Hepatocyte (in vitro differentiated cells): ENCODE measurements around the gene ARAP1.

ENCODE experiments used
- EZH2phosphoT487 ChIP-seq: fragments of 200-600 bp; sonication (generic); IDR thresholded peaks from one replicate; pipeline ENCODE4 v1.6.1; 2018; ENCODE audit warnings: antibody characterized with exemption, mild to moderate bottlenecking, low read depth, moderate library complexity; ENCODE audit not compliant: unreplicated experiment, severe bottlenecking
- TF ChIP-seq, protein P1 (sequence below): fragments of 200-600 bp; sonication (generic); IDR thresholded peaks from 2 replicates; pipeline ENCODE4 v1.5.1; 2016; ENCODE audit warnings: antibody characterized with exemption, mild to moderate bottlenecking; ENCODE audit not compliant: poor library complexity

DNA sequence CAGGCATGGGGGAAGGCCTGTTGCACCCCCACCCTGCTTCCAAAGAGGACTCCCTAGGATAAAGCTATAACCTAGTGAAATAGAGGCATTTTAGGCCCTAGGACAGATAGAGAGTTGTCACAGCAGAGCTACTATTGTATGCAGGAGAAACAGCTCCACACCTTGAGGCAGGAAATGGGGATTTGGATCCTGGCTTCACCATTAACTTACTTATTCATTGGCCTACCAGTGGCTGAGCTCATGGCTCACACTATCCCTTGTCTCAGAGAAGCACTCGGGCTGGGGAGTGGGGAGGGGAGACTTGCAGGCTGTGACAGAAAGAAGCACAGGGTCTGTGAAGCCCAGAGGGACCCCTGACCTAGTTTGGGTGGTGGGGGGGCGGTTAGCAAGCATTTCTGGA lies 77.0 kb downstream of the ARAP1 start:
- TF ChIP-seq, protein P1, sequence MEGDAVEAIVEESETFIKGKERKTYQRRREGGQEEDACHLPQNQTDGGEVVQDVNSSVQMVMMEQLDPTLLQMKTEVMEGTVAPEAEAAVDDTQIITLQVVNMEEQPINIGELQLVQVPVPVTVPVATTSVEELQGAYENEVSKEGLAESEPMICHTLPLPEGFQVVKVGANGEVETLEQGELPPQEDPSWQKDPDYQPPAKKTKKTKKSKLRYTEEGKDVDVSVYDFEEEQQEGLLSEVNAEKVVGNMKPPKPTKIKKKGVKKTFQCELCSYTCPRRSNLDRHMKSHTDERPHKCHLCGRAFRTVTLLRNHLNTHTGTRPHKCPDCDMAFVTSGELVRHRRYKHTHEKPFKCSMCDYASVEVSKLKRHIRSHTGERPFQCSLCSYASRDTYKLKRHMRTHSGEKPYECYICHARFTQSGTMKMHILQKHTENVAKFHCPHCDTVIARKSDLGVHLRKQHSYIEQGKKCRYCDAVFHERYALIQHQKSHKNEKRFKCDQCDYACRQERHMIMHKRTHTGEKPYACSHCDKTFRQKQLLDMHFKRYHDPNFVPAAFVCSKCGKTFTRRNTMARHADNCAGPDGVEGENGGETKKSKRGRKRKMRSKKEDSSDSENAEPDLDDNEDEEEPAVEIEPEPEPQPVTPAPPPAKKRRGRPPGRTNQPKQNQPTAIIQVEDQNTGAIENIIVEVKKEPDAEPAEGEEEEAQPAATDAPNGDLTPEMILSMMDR = no peak
- TF ChIP-seq EZH2phosphoT487 = no peak
